GM19324 (cell line): ENCODE results near the gene MAJIN.

Source experiments
- ATAC-seq: cut with Tn5 transposase; IDR thresholded peaks from one replicate; pipeline ENCODE4 v1.9.1; 2021; ENCODE audit warnings: mild to moderate bottlenecking, moderate library complexity; ENCODE audit not compliant: unreplicated experiment, low FRiP score

Gene MAJIN

DNA sequence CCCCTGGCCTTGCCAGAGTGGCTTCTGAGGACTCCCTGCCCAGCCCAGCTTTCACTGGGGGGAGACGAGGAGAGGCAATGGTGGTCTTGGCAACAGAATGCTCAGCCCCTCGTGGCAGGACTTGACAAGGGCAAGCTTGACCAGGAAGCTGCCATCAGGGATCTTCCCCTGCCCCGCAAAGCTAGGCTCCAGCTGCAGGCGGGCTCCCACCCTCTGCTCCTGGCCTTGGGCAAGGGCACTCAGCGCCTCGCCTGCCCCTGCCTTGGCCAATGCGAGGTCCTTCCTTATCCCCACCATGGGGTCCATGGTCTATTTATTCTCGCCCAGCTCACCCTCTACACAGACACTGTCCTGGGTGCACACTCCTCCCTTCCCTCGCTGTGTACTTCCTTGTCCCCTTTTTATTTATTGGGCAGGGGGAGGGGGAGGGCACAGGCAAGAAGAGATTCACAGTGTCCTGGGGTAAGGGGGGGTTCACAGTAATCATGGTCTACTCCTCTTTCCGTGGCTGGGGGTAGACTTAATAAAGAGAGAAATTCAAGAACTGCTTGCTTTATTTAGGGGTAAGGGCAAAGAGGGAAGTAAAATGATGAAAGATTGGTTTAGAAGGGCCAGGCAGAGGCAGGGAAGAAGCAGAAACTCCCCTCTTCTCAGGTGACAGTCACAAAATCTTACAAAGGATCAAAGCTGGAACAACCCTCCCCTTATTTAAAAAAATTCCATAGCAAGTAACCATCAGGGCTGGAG, 37.8 kb downstream of the MAJIN start:
- ATAC-seq = no peak

DNA sequence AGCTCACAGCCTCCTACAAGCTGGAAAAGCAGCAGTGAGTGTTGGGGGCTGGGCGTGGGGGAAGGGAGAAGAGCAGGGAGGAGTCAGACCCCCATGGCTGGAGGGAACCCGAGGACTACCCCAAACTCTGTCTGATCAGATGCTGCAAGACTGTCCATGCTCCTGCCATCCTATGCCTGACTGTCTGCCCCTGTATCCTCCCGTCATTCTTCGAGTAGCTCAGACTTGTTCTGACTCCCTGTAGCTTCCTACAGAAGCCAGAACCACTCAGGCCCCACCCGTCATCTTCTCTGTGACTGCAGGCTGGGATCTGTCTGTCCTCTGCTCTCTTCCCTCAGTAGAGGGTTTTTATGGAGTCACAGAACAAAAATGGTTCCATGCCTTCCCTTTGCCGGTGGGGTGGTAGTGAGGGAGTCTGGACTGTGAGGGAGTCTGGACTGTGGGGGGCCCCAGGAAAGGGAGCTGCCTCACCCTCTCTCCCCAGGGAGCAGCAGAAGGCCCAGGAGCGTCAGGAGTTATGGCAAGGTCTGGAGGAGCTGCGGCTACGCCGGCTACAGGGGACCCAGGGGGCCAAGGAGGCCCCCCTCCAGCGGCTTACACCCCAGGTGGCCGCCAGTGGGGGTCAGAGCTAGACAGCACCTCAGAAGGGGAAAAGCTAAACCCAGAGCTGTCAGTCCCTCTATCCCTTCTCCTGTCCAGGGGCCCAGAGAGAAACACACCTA, 38.5 kb downstream of the MAJIN start:
- no peak for ATAC-seq

DNA sequence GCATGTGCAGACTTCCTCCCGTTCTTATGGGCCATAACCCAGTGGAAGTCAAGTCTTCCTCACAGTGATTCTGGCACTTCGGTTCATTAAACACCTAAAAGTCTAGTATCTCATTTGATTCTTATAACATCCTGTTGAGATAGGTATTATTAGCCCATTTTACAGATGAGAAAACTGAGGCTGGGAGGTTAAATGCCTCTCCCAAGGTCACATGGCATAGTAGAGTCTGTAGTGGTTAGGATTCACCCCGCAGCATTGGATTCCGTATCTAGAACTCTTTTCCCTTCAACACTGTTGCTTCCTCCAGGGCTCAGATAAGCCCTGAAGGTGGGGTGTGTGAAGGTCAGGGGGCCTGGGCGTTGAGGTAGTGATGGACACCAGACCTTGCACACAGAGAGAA, 39.6 kb downstream of the MAJIN start:
- no peak for ATAC-seq

DNA sequence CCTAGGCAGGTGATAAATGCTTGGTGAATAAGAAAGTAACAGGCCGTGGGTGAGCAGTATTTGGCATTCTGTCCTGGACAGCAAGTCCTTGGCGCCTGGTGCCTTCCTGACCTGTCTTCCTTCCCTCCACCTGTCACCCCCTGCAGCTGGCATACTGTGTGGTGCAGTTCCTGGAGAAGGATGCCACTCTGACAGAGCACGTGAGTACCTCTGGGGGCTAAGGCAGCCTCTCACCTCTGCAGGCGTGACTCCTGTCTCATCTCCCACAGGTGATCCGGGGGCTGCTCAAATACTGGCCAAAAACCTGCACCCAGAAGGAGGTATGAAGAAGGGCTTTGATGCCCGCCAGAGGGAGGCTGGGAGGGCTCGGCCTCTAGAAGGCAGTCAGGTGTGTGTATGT, 40.6 kb downstream of the MAJIN start:
- ATAC-seq = no peak

DNA sequence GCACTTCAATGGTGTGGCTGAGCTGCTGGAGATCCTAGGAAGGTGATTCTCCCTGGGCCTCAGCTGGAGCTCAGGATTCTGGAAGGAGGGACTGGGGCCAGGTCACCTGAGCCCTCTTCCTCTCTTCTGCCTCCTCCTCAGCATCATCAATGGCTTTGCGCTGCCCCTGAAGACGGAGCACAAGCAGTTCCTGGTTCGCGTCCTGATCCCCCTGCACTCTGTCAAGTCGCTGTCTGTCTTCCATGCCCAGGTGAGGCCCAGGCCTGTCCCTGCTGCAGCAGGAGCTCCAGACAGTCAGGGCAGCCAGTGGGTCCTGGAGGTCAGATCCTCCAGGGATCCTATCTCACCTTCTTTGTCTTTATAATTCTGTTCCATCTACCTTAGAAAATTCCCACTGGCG, 41.6 kb downstream of the MAJIN start:
- ATAC-seq = no peak

DNA sequence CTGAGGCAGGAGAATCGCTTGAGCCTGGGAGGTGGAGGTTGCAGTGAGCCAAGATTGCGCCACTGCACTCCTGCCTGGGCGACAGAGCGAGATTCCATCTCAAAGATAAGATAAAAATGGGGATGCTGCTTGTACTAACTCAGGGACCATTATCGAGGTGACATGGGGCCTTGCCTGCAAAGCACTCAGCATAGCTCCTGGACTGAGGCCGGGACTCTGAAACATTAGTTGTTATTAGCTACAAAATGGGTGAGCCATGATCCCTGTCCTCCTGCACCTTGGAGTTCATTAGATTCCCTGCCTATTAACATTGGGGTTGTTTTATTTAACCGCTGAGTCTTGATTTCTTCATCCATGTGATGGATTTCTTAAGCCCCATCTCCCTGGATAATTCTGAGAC, 42.3 kb downstream of the MAJIN start:
- ATAC-seq = no peak

DNA sequence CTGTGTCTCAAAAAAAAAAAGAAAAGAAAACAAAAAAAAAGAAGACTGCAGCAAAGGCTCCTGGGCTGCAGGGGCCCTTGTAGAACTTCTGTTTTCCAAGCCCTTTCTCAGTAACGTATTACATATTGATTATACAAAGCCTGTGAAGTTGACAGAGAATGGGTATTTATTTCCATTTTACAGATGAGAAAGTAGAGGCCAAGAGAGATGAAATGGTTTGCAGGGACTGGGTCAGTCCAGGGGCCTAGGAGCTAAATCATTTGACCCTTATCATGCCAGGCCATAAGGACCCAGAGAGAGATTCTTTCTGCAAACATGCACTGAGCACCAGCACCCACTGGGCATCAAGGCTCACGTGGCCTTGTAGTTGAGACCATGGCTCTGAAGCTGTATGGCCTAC, 43.0 kb downstream of the MAJIN start:
- ATAC-seq = no peak

DNA sequence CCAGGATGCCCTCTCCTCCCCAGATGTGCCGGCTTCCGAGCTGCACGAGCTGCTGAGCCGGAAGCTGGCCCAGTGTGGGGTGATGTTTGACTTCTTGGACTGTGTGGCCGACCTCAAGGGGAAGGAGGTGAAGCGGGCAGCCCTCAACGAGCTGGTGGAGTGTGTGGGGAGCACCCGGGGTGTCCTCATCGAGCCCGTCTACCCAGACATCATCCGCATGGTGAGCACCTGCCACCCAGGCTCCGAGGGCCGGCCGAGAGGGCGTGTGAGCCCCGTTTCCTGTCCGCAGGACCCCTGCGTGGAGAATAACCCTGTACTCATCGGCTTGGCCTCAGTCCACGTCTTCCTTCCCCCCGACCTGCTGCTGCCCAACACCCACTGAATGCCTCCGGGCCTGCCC, 45.2 kb downstream of the MAJIN start:
- no peak for ATAC-seq

DNA sequence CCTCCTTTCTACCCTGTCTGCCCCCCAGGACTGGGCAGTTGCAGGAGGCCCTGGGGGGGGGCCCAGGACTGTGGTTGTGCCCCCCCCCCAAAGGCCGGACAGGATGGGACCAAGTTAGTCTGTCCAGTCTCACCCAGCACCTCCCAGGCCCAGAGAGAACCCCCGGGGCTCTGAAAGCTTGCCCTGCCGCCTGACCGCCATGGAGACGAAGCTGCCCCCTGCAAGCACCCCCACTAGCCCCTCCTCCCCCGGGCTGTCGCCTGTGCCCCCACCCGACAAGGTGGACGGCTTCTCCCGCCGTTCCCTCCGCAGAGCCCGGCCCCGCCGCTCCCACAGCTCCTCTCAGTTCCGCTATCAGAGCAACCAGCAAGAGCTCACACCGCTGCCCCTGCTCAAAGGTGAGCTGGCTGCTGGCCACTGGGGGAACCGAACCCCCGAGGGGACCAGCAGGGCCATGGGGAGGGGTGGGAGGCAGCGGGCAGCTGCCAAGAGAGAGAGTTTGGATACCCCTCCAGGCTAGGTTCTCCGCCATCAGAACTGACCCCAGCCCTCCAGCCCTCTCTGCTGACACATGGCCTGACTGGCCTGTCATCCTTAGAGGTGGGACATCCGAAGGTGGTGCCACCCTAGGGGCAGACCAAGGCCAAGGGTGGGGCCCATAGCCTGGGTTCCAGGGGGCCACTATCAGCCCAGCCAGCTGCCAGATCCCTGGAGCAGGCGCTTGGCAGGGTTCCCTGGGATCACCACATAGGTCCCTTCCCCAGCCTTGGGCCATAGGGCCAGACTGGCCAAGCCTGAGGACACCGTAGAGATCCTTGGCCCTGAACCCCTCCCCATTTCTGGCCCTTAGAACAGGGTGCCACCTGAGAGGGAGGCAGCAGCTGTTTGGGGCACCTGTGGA, 46.1 kb downstream of the MAJIN start:
- ATAC-seq = no peak

DNA sequence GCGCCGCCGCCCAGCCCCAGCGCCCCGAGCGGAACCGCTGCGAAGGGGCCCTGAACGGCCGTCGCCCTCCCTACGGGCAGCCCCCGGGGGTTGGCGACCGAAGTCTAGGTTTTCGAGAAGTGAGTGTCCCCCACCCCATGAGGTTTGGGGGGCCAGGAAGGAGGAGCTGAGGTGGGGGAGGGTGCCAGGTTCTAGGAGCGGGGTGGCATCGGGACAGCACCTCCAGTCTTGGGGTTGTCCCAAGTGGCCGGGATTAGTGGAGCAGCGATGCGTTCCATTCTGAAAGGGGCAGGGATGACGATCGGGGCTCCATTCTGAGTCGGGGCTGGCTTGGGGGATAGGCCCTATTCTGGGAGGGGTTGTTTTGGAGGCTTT, 47.0 kb downstream of the MAJIN start:
- peak; percentile 9 for ATAC-seq

DNA sequence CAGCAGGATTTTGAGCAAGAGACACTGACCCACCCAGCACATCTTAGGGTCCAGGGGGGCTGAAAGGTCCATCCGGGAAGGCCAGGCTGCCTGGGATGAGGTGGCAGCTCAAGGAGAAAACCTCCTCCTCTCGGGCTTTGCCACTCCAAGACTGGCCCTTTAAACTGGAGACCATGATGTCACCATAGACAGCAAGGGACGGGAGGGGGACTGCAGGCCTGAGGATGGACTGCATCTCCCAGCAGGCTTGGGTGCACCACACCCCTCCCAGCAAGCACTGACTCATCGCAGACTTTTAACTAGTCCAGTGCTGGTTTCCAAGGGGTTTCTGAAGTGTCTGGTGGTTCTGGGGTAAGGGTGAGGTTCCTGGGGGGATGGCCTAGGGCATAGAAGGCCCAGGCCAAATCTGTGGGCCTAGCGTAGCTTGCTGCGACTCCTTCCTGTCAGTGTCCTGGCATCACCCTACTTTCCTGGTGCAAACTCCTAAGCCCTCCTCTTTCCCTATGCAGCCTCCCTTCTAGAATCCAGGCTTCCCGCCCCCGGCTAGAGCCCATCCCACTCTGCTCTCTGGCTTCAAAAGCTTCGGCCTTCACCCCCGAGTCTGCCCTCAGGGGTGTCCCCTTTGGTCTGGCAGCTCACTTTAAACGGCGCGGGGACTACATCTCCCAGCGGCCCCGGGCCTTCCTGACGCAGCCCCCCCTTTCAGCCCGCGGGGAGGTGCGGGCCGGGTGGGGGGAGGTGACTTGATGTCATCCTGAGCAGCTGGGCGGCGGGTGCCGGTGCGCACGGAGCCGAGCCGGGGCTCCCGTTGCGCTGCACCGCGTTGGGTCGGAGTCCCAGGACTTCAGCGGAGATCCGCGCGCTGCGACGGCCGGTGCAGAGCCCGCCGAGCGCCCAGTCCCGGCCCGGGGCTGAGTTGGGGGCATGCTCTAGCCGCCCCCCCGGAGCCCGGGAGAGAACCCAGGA, 47.7 kb downstream of the MAJIN start, which contains the start of gene PPP2R5B:
PPP2R5B (plus strand) TSS at position 746 of the 966 bp plus-strand sequence. CDS start 1,046 bp downstream, outside the sequence.
- ATAC-seq = peak; percentile 82

DNA sequence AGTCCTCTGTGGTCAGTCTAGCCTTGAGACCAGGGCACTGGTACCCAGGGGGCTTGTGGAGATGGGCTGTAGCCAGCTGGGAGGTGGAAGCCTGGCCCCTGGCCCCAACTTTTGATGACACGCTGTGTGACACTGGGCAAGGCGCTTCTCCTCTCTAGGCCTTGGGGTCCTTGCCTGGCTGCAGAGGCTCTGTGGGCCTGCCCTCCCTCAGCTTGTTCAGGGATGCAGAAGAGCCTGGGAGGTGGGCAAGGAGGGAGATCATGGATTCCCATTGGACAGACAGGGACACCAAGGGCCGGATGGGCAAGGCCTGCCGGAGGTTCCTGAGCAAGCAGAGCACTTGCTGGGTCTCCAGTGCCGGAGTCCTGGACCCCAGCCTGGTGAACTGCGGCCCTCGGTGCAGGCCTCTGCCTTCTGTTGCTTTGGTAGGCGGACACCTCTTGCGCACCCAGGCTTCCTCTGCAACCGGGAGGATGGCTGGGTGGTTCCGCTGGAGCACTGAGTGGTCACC, 48.7 kb downstream of the MAJIN start:
- ATAC-seq = no peak

DNA sequence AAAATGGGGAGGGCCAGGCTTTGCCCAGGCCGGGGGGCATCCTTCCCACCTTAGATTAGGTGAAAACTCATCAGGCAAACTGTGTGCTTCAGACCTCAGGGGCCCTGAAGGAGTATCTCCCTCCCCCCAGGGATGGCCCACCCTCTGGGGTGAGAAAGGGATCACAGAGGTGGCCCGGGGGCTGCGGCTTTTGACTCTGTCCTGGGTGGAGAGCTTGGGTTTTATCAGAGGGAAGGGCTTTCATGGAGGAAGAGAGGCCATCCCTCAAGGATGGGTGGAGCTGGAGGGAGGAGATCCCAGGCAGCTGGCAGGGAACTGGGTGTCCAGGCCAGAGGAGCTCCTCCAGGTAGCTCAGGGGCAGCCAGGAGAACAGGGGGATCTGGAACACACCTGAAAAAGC, 50.5 kb downstream of the MAJIN start:
- ATAC-seq = no peak

DNA sequence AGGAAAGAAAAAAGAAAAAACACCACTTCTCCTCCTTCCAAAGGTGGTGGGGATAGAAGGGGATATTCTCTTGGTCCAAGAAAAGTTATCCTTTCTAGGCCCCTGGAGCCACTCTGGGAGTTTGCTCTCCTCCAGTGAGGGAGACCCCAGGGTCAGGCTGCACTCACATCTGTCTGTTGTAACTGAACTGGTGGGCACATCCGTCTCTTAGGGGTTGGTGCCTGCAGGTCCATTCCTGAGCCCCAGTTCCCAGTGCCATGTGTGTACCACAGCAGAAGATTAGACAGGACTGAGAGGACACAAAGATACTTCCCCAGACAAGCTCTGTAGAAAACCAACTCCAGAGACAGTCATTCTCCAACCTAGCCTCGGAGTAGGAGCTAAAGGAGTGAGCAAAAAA, 51.8 kb downstream of the MAJIN start:
- no peak for ATAC-seq

DNA sequence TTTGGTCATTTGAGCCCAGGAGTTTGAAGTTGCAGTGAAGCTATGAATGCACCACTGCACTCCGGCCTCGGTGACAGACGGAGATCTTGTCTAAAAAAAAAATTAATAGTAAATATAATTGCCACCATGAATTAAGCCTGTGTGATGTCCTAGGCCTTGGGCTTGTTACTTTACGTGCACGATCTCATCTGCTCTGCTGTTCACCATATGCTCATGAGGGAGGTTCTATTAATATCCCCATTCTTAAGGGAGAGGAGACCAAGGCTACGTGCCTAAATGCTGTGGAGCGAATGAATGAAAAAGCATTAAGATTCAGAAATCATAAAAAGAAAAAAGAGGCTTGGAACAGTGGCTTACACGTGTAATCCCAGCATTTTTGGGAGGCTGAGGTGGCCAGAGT, 52.3 kb downstream of the MAJIN start:
- no peak for ATAC-seq

DNA sequence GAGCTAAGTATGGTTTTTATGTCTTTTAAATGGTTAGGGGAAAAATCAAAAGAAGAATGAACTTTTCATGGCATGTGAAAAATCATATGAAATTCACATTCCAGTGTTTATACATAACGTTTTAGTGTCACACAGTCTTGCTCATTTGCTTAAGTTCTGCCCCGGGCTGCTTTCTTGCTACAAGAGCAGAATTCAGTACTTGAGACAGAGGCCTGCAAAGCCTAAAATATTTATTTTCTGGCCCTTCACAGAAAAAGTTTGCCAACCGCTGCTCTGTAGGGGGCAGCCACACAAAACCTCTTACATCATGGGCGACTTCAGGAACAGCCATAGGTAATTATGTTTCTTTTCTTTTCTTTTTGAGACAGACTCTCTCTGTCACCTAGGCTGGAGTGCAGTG, 53.9 kb downstream of the MAJIN start:
- no peak for ATAC-seq

DNA sequence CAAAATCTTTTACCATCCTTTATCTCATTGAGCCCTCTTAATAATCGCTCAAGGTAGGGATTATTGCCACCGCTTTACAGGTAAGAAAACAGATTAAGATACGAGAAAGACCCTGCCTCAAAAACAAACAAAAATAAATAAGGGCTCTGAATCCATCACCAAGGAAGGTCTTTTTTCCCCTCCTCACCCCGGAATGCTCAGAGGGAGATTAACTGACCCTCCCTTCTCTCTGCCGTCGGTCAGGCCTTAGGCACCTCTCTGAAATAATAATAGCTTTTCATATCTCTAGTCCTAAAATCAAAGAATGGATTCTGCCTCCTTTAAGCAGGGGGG, 54.3 kb downstream of the MAJIN start:
- no peak for ATAC-seq

DNA sequence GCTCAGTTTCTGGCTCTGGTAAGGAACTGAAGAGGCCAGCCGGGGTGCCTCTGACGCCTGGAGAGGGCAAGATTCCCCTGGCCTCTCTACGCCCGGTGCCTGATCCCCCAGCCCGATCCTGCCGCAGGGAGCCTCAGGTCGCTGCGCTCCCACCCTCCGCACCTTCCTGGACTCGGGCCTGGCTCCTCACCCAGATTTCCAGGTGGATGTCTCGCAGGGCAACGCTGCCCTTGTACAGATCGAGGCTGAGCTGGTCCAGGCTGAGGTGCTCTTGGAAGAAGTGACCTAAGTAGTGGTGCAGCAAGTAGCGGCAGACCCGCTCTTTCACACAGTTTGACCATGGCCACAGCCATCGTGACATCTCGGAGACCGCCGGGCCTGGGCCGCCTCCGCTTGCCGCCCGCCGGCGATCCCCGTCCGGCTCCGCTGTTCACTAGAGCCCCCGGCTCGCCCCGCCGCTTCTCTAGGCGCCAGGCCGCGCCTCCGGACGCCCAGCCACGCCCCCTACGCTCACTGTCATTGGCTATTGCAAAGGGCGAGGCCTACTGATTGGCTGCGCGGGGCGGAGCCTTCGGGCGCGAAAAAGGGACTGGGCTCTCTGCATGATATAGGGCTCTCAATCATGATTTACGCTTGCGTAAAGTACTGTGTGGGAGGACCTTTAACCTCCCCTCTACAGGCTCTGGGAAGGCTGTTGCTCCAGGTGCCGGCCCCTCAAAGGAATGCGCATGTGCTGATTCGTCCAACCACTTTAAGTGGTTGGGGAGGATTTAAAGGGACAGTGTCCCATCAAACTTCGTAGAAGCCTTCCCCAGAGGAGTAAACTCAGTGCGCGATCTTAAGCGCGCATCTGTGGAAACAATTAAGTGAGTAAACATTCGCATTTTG, 54.9 kb downstream of the MAJIN start, which contains the start of gene ATG2A:
ATG2A (minus strand) TSS at position 435 of the 888 bp plus-strand sequence; CDS start at position 361, 74 bp downstream.
- peak; percentile 95 for ATAC-seq
